DND-41 (cell line): ENCODE measurements around the gene RPA1.

Experiments
- ATAC-seq: fragments of 200-7000 bp; cut with Tn5 transposase; 3 replicates; pipeline ENCODE4 v1.9.1; 2021; ENCODE audit warnings: low read depth; ENCODE audit not compliant: insufficient read depth
- DNase-seq: peaks from one replicate; pipeline ENCODE4 v3.0.0-alpha.2; 2020
- H2AFZ ChIP-seq: 2 replicates; pipeline ENCODE4 v1.6.0; 2012; ENCODE audit warnings: low read depth, low read length
- H3K27ac ChIP-seq: 2 replicates; pipeline ENCODE4 v1.5.1; 2012; ENCODE audit warnings: low read length, inconsistent platforms
- H3K27me3 ChIP-seq: fragments of 200-600 bp; sonication (generic); 2 replicates; pipeline ENCODE4 v1.6.0; 2012; ENCODE audit warnings: low read length, mild to moderate bottlenecking, inconsistent platforms; ENCODE audit not compliant: insufficient read depth, poor library complexity
- H3K36me3 ChIP-seq: 2 replicates; pipeline ENCODE4 v1.5.1; 2012; ENCODE audit warnings: low read length, inconsistent platforms; ENCODE audit not compliant: insufficient read depth
- H3K4me1 ChIP-seq: 2 replicates; pipeline ENCODE4 v1.5.1; 2012; ENCODE audit warnings: mild to moderate bottlenecking, low read length; ENCODE audit not compliant: insufficient read depth
- H3K4me2 ChIP-seq: 2 replicates; pipeline ENCODE4 v1.6.0; 2012; ENCODE audit warnings: mild to moderate bottlenecking, moderate library complexity, low read length, inconsistent platforms; ENCODE audit not compliant: insufficient read depth
- H3K4me3 ChIP-seq, 2 experiments: fragments of 200-600 bp in 1 of 2; shearing (Covaris generic) in 1 of 2; 2 replicates each; pipeline ENCODE4 v1.5.1; 2012 to 2016; ENCODE audit warnings: inconsistent platforms in 2 of 2, low read length in 2 of 2, mild to moderate bottlenecking in 2 of 2, low read depth in 1 of 2, moderate library complexity in 1 of 2
- H3K79me2 ChIP-seq: 2 replicates; pipeline ENCODE4 v1.6.0; 2012; ENCODE audit warnings: low read length, inconsistent platforms; ENCODE audit not compliant: insufficient read depth
- H3K9ac ChIP-seq: 2 replicates; pipeline ENCODE4 v1.6.0; 2012; ENCODE audit warnings: low read depth, mild to moderate bottlenecking, inconsistent platforms, low read length, moderate library complexity
- H3K9me3 ChIP-seq: 2 replicates; pipeline ENCODE4 v1.5.1; 2012; ENCODE audit warnings: low read length, moderate library complexity, mild to moderate bottlenecking, inconsistent platforms; ENCODE audit not compliant: insufficient read depth, severe bottlenecking
- H4K20me1 ChIP-seq: 2 replicates; pipeline ENCODE4 v1.6.0; 2012; ENCODE audit warnings: low read length; ENCODE audit not compliant: insufficient read depth
- CTCF ChIP-seq: IDR thresholded peaks from 2 replicates; pipeline ENCODE4 v1.5.1; 2012; ENCODE audit warnings: borderline replicate concordance, low read length, moderate library complexity, mild to moderate bottlenecking; ENCODE audit not compliant: poor library complexity, severe bottlenecking; ENCODE audit errors: extremely low read depth
- EZH2 ChIP-seq: IDR thresholded peaks from 3 replicates; pipeline ENCODE4 v1.6.1; 2012; ENCODE audit warnings: borderline replicate concordance, low read depth, mild to moderate bottlenecking, moderate library complexity, low read length, inconsistent platforms; ENCODE audit not compliant: severe bottlenecking

The RPA1 gene

GRCh38 chr17:1916316-1916715 is 86.5 kb downstream of the RPA1 start:
- TF ChIP-seq CTCF = no peak
- no peak for TF ChIP-seq EZH2
- no peak overlapping the region for H3K9ac ChIP-seq
- ATAC-seq (no peak), DNase-seq (no peak)
- H4K20me1 ChIP-seq = no peaks in the 10 kb centered on the region
- no peaks in the 10 kb centered on the region for H3K9me3 ChIP-seq
- H3K36me3 ChIP-seq = no peaks in the 10 kb centered on the region
- H3K4me3 ChIP-seq = no peak overlapping the region
- no peak overlapping the region for H3K27ac ChIP-seq
- H3K4me1 ChIP-seq = no peaks in the 10 kb centered on the region
- no peaks in the 10 kb centered on the region for H3K27me3 ChIP-seq
- no peak overlapping the region for H2AFZ ChIP-seq
- H3K79me2 ChIP-seq = no peaks in the 10 kb centered on the region
- H3K4me2 ChIP-seq = no peak overlapping the region

DNA sequence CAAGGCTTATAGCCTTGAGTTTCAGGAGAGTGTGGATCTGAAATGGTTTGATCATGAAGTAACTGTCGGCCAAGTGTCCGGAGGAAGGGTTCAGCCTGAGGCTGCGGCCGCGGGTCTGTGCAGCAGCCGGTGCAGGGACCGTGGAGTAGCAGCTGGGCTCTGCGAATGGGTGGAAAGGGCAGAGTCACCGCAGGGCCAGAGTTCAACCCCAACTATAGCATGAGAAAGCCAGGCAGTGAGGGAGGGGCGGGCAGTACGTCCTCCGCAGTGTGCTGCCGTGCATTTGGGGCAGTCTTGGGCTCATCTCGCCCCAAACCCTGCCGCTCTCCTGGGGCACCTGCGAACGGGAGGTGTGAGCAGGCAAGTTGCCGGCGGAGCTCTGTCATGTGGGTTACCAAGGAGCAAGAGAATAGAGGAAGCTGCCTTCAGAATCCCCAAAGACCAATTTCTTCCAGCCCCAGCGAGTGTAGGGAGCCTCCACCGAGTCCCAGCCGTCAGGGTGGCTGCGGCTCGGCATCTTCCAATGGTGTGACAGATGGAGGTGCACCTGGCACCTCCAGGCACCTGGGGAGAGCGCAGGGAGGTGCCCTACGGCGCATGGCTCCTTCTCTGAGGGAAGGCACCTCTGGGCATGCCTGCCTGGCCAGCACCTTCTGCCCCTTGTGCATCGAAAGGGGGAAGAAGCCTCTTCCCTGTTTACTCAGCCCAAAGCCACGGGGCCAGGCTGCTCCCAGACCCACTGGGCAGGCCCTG is 87.3 kb downstream of the RPA1 start:
- Histone ChIP-seq H4K20me1 (no peaks in the 10 kb centered on the region), H3K9me3 (no peaks in the 10 kb centered on the region), H3K4me1 (no peaks in the 10 kb centered on the region), H3K4me2 (no peak overlapping the region), H2AFZ (no peak overlapping the region), H3K27me3 (no peaks in the 10 kb centered on the region), H3K9ac (no peak overlapping the region), H3K4me3 (no peak overlapping the region), H3K36me3 (no peaks in the 10 kb centered on the region), H3K79me2 (no peaks in the 10 kb centered on the region), H3K27ac (no peak overlapping the region)
- DNase-seq (no peak), ATAC-seq (no peak)
- TF ChIP-seq EZH2 = no peak
- no peak for TF ChIP-seq CTCF

DNA sequence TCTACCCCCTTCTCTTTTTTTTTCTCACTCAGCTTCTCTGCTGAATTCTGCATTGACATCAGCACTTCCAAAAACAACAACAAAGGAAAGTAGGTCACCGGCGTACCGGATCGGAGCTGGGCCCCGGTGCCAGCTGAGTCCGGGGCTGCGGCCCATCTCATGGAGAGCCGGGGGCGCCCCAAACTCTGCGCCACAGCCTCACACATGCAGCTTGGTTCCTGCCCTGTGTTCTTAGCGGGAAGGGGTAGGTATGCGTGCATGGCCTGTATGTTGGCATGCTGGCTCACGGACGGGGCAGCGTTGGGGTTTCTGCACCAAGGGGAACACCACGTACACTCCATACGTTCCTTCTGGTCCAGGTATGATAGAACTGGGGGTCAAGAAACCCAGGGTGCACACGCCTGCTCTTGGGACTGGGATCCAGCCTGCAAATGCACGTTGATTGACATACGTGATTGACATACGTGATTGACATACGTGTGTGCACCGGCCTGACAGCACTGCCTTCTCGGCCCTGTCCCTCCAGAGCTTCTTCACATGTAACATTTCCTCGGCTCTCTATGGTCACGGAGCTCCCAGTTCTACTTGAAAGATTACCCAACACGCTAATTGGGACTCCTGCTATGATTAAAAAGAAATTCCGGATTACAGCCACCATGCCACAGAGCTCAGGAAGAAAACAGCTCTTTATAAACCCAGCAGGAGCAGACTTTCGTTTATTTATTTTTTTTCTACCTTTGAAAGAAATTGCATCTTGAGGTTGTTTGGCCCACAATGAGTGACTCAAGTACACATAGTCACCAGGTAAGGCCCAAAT is 88.7 kb downstream of the RPA1 start:
- H3K79me2 ChIP-seq = no peaks in the 10 kb centered on the region
- no peaks in the 10 kb centered on the region for H4K20me1 ChIP-seq
- H3K4me2 ChIP-seq = no peak overlapping the region
- no peak overlapping the region for H3K27ac ChIP-seq
- ATAC-seq = no peak
- H2AFZ ChIP-seq = no peak overlapping the region
- DNase-seq = no peak
- TF ChIP-seq EZH2 (no peak), CTCF (no peak)
- H3K4me3 ChIP-seq = no peak overlapping the region
- no peaks in the 10 kb centered on the region for H3K27me3 ChIP-seq
- H3K9me3 ChIP-seq = no peaks in the 10 kb centered on the region
- no peaks in the 10 kb centered on the region for H3K36me3 ChIP-seq
- H3K4me1 ChIP-seq = no peaks in the 10 kb centered on the region
- H3K9ac ChIP-seq = no peak overlapping the region
